Panc1 (cell line): ENCODE measurements around the gene TMEM108. TPM values are rescaled to one million over a fixed set of nuclear protein-coding genes. Genes with fewer than 3 reads are reported as not detected.

Experiments used
- ATAC-seq: fragments of 200-7000 bp; cut with Tn5 transposase; 2 replicates; pipeline ENCODE4 v1.9.1; 2020; ENCODE audit warnings: mild to moderate bottlenecking, moderate library complexity
- BruUV-seq: library from RNA; stranded (reverse); fragments of 400-500 nt; replicated peaks from 2 replicates; lab custom pipeline; 2021; lab: Mats Ljungman, UMichigan
- CTCF ChIA-PET: fragments of 300-600 bp; sonication (Branson Sonifier 250); formaldehyde crosslinking; loops from one replicate; lab custom pipeline; 2022; ENCODE audit warnings: antibody characterized with exemption; lab: Charles Lee
- POLR2A ChIA-PET: fragments of 300-600 bp; sonication (Branson Sonifier 250); formaldehyde crosslinking; loops from one replicate; lab custom pipeline; 2022; ENCODE audit warnings: antibody characterized with exemption; lab: Charles Lee
- DNase-seq: peaks from one replicate; pipeline ENCODE4 v3.0.0-alpha.2; 2010; ENCODE audit warnings: low read depth, low spot score
- H3K27ac ChIP-seq: 2 replicates; pipeline ENCODE4 v1.5.1; 2011; ENCODE audit warnings: mild to moderate bottlenecking, low read length, inconsistent platforms
- H3K27me3 ChIP-seq: fragments of 200-500 bp; sonication (Bioruptor generic); 2 replicates; pipeline ENCODE4 v1.6.0; 2014; ENCODE audit warnings: low read length, inconsistent platforms; ENCODE audit not compliant: control insufficient read depth, insufficient read depth
- H3K36me3 ChIP-seq: fragments of 200-500 bp; sonication (Bioruptor generic); 2 replicates; pipeline ENCODE4 v1.5.1; 2014; ENCODE audit warnings: inconsistent platforms, mild to moderate bottlenecking, low read length, moderate library complexity; ENCODE audit not compliant: control insufficient read depth, insufficient read depth
- H3K4me1 ChIP-seq: 2 replicates; pipeline ENCODE4 v1.5.1; 2011; ENCODE audit warnings: inconsistent platforms, mild to moderate bottlenecking, low read length, moderate library complexity; ENCODE audit not compliant: control insufficient read depth, insufficient read depth
- H3K4me3 ChIP-seq, 2 experiments: 2 replicates each; pipeline ENCODE4 v1.5.1; 2011 to 2012; ENCODE audit warnings: low read depth in 2 of 2, low read length in 2 of 2, mild to moderate bottlenecking in 2 of 2, inconsistent platforms in 1 of 2, moderate library complexity in 1 of 2
- H3K9me3 ChIP-seq: fragments of 200-500 bp; sonication (Bioruptor generic); 2 replicates; pipeline ENCODE4 v1.5.1; 2014; ENCODE audit warnings: low read depth, mild to moderate bottlenecking, inconsistent platforms, low read length, moderate library complexity; ENCODE audit not compliant: control insufficient read depth, insufficient read depth
- CTCF ChIP-seq: fragments of 450-650 bp; IDR thresholded peaks from 2 replicates; pipeline ENCODE4 v1.5.1; 2017; ENCODE audit warnings: mild to moderate bottlenecking
- POLR2AphosphoS5 ChIP-seq: IDR thresholded peaks from 2 replicates; pipeline ENCODE4 v1.6.1; 2012; ENCODE audit warnings: mild to moderate bottlenecking, low read depth, low read length, moderate library complexity
- REST ChIP-seq, 2 experiments: IDR thresholded peaks; 2 replicates each; pipeline ENCODE4 v1.6.1; 2011 to 2012; ENCODE audit warnings: low read depth in 2 of 2, control low read depth in 1 of 2, low read length in 1 of 2, mild to moderate bottlenecking in 1 of 2, moderate library complexity in 1 of 2; ENCODE audit not compliant: insufficient read depth in 1 of 2
- SIN3A ChIP-seq: IDR thresholded peaks from 2 replicates; pipeline ENCODE4 v1.6.1; 2012; ENCODE audit warnings: low read depth, mild to moderate bottlenecking, low read length, moderate library complexity, borderline replicate concordance; ENCODE audit not compliant: insufficient read depth
- TCF7L2 ChIP-seq: IDR thresholded peaks from 2 replicates; pipeline ENCODE4 v1.6.1; 2011; ENCODE audit warnings: mild to moderate bottlenecking, low read depth, low read length, inconsistent platforms
- in situ Hi-C: cut with HindIII; loops from 2 replicates; pipeline ENCODE4 v1.10.0; 2016; ENCODE audit warnings: low sequenced_read_pairs, low pct_unique_long_range_greater_than_20kb
- intact Hi-C: fragments of 100-400 bp; cut with micrococcal nuclease; formaldehyde crosslinking; loops from one replicate; pipeline ENCODE4 v1.10.0; 2022; ENCODE audit not compliant: unreplicated experiment
- total RNA-seq: library from RNA; stranded (reverse); gene quantifications from one replicate; pipeline ENCODE4 v1.2.1, GENCODE V29; 2021; ENCODE audit not compliant: unreplicated experiment

The TMEM108 gene
- total RNA-seq, 1 experiment from 2014 or later = 0.41 TPM

GRCh38 chr3:133375403-133375745 is 337.2 kb downstream of the TMEM108 start:
- in situ Hi-C loops (no loop called here), intact Hi-C loops (no loop called here)
- no TSS peak for BruUV-seq
- H3K27me3 ChIP-seq = no peaks in the 10 kb centered on the region
- ATAC-seq = no peak
- H3K36me3 ChIP-seq = no peaks in the 10 kb centered on the region
- H3K4me3 ChIP-seq = no peak overlapping the region
- ChIA-PET POLR2A (no interaction called here), CTCF (no interaction called here)
- no peak for DNase-seq
- TF ChIP-seq POLR2AphosphoS5 (no peak), TCF7L2 (no peak), SIN3A (no peak), REST (IDR thresholded peaks at IDR 0.05; ENCODE audit: insufficient read depth in 1 of 2, low read depth in 2 of 2, low read length in 1 of 2) (no peak), CTCF (no peak)
- no peak overlapping the region for H3K27ac ChIP-seq
- H3K9me3 ChIP-seq = no peaks in the 10 kb centered on the region
- H3K4me1 ChIP-seq = peaks cover 4% of the 10 kb centered on the region; the same call in 1 of the 2 replicates

GRCh38 chr3:133376810-133377209 is 338.6 kb downstream of the TMEM108 start:
- DNase-seq = no peak
- peak overlapping the region; percentile 19; the same call in 1 of the 2 replicates for H3K27ac ChIP-seq
- ATAC-seq = no peak
- H3K4me3 ChIP-seq = no peak overlapping the region
- no TSS peak for BruUV-seq
- in situ Hi-C loops = no loop called here
- TF ChIP-seq REST (IDR thresholded peaks at IDR 0.05; ENCODE audit: insufficient read depth in 1 of 2, low read depth in 2 of 2, low read length in 1 of 2) (no peak), POLR2AphosphoS5 (no peak), CTCF (peak; percentile 53), TCF7L2 (no peak), SIN3A (no peak)
- H3K9me3 ChIP-seq = no peaks in the 10 kb centered on the region
- H3K4me1 ChIP-seq = peaks cover 4% of the 10 kb centered on the region; the same call in 1 of the 2 replicates
- POLR2A ChIA-PET = no interaction called here
- no peaks in the 10 kb centered on the region for H3K36me3 ChIP-seq
- CTCF ChIA-PET = interaction anchor here (1.4 kb wide), 1 partner anchor 336 kb away, joined by 4 read pairs; no protein-coding TSS in a partner anchor
- no peaks in the 10 kb centered on the region for H3K27me3 ChIP-seq
- intact Hi-C loops = no loop called here
